Tongue (tissue), 2 donors: ENCODE data around the gene KIFAP3. TPM values are rescaled to one million over a fixed set of nuclear protein-coding genes. Genes with fewer than 3 reads are reported as not detected.
A peak's percentile ranks its signal among the peaks of the same experiment; 100 is the strongest.

Experiments used
- DNase-seq: peaks from one replicate; pipeline ENCODE4 v3.0.0-alpha.2; 2015
- total RNA-seq: library from RNA; depleted of rRNA; stranded (reverse); fragments of >200 nt; gene quantifications from one replicate; pipeline ENCODE4 v1.2.3, GENCODE V29; 2014

The KIFAP3 gene
- total RNA-seq, 1 donor from 2014 or later = 58.2 TPM

DNA sequence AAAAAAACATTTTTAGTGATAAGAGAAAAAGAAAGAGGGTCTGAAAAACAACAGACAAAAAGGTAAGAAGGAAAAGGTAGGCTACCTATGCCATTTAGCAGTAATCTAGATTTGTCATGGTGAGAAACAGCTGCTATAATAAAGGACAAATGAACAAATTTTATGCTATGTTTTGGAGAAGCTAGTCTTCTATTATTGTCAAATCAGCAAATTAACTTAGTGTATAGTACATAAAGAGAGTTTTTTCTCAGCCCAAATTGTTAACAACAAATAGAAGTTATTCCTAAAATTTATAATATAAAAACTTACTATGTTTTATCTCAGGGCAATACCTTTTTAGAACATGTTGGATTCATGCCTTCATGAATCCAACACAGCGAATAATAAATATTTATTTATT lies 88.7 kb downstream of the KIFAP3 start:
- no peak for DNase-seq

DNA sequence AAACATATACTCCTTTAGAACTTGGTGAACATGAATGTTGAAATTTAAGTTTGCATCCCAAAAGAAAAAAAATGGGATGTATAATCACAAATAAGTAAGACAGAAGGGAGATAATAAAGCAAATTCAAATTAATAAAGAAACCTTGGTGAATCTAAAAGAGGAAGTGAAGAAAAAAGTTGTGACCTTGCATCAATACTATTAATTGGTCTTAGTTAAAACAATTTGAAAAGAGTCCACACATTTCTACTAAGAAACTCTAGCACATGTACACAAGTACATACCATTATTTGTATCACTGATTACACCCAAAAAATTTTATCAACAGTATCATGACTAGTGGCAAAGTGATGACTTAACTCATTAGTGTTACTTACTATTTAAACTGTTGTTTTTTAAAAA lies 100.4 kb downstream of the KIFAP3 start:
- DNase-seq = no peak

DNA sequence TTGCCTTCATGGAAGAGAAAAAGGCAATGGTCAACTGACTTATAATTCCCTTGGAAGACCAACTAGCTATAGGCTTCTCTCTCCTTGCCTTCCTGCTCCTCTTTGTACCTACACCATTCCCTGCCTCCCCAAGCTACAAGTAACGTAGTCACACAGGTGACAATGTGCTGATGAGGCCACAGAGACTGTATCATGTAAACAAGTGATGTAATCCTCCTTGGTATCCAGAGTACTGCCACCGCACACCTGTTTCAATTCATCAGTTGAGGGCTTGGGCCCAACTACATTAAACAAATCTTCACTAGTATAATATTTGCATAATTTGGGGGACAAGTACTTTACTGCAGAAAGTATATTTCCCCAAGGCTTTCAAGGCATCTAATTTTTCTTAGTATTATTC lies 104.4 kb downstream of the KIFAP3 start:
- DNase-seq = peak; percentile 14

DNA sequence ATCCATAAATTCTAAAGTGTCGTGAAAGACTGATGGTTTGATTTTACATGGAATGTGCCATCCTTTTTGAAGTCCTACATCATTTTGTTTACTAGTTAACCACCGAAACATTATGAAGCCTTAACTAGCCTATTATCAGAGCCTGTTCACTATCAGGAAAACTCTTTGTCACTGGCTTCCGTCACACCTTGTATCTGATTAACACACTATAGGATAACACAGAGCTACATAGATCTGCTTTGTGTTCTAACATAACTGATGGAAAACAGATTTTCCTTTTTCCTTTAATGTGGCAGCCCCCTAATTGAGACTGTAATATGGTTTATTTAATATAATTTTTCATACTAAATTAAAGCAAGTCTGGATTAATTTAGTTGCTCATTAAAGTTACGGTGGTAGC lies 106.3 kb downstream of the KIFAP3 start:
- DNase-seq = no peak

DNA sequence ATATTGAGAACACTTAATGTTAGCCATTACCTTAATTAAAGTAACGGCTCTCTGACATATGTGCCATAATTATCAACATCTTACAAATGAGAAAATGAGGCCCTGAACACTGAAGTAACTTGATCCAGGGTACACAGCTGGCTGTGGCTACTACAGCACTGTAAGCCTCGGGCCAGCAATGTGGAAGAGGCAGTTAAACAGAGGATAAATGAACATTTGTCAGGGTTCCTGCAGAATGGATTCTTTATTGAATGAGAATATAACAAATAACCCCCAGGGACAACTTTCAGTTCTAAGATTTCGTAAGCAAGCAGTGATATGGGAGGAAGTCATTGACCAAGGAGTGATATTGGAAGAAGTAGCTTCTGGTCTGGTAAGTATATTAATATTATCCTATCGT lies 110.3 kb downstream of the KIFAP3 start:
- DNase-seq = no peak

DNA sequence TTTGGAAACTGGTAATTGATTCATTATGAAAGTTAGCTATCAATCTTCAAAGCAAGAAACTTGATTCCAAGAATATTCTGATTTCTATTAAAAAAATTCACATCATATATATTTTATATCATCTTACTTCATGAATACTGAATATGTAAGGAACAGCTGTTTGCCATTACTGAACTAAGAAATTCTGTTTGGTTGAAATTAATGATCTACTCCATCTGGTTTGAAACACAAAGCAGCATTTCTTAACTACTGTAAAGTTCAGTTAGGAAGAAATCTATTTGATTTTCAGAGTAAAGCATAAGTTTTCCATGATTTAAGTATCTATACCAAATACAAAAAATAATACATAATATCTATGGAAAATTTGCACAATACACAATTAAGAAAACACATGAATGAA lies 114.8 kb downstream of the KIFAP3 start:
- no peak for DNase-seq

DNA sequence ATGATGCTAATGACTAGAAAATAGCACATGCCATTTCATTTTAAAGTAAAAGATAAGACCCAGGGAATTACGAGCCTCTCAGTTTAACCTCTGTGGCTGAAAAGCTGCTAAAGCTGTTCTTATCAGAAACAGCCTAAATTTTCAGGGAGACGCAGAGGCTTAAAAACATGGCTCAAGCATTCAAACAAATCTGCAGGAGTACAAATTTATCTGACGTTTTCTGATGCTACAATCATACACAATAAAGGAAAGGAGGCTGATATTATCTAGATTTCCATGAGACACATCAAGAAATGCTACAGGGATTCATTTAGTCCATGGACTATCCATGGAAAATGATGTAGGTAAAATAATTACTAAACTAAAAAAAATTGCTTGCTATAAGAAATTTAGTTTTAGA lies 115.5 kb downstream of the KIFAP3 start:
- no peak for DNase-seq

DNA sequence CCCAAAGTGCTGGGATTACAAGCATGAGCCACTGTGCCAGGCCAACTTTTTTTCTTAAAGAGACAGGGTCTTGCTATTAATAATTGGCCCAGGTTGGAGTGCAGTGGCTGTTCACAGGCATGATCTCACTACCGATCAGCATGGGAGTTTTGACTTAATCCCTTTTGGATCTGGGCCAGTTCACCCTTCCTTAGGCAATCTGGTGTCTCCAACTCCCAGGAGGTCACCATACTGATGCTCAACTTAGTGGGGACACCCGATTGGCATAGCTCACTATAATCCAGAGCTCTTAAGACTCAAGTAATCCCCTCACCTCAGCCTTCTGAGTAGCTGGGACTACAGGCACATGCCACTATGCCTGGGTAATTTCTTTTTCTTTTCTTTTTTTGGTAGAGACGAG lies 116.6 kb downstream of the KIFAP3 start:
- DNase-seq = no peak

DNA sequence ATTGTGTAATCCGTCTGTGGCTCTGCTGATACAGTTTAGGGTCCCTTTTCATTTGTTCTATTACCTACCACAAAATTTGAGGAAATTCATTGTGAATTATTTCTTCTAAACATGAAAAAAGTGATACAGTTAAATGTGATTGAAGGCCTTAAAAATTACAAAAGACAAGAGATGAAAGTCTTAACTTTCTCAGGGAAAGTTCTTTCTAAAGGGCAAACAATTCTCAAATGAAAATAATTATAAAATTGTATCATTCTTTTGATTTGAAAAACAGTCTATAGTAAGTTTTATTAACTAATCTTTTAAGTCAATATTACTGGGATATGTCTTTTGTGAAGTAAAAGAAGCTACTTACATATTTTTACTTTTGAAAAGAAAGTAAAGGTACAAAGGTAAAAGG lies 123.4 kb downstream of the KIFAP3 start:
- no peak for DNase-seq

DNA sequence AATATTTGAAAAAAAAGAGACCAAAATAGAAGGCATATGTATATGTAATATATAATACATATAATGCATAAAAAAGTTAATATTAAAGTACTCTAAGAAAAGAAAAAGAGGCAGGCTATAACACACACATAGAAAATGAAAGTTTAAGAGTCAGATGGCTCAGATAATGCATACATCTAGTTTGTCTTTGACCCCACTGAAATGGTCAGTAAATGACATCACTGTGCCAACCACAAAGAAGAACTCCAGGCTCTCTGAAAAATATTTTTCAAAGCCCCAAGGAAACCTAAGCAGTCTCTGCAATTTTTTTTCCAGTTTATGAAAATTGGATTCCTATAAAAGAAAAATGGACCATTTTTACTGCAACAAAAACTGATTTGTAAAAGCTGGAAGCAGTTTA lies 125.4 kb downstream of the KIFAP3 start:
- no peak for DNase-seq

DNA sequence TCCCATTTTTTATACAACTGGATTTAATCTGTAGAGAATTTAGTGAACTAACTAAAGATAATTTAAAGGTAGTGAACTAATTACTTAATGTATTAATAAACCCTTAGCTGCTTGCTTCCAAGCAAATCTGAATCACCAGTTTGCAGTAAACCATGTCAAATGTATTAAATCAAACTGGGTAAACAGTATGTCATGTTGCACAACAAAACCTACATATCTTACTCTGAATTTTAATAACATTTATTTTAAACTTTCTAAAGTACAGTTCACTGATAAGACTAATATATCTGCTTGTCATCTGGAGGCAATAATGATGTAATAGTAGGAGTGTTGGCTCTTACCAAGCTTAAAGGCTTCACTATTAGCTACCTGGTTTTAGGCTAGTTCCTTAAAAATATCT lies 128.3 kb downstream of the KIFAP3 start:
- no peak for DNase-seq

DNA sequence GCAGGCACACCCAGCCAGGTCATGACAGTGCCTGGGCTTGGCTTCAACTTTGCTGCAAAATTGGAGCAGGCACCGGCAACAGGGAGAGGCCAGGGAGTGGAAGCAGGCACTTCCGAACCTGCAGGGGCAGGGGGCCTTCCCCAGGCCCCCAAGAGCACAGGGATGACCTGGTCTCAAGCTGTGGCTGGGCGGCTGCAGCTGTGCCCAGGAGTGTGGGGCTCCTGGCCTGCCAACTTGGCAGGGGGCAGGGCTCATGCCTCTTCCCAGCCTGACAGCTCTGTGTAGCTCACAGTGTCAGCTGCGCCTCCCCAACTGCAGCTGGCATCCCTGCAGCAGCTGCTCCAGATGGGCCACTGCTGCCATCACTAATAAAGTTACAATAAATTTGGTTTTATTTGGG lies 129.3 kb downstream of the KIFAP3 start:
- peak; percentile 62 for DNase-seq

DNA sequence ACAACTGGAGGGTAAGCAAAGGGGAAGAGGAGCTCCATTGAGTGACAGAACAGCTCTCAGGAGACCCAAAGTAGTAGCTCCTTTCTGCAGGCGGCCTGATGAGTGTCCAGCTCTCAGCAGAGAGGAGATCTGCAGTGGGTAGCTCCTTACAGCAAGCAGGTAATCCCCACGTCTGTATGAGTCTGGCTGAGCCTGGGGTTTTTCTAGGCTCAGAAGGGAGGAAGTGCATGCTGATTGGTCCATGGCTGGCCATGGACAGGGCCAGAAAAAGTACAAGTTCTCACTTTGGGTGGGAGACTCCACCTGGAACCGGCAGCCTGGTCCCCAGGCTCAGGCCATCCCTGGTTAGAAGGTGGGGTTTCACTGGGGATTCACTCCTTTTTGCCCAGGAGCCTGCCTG lies 129.9 kb downstream of the KIFAP3 start:
- no peak for DNase-seq

DNA sequence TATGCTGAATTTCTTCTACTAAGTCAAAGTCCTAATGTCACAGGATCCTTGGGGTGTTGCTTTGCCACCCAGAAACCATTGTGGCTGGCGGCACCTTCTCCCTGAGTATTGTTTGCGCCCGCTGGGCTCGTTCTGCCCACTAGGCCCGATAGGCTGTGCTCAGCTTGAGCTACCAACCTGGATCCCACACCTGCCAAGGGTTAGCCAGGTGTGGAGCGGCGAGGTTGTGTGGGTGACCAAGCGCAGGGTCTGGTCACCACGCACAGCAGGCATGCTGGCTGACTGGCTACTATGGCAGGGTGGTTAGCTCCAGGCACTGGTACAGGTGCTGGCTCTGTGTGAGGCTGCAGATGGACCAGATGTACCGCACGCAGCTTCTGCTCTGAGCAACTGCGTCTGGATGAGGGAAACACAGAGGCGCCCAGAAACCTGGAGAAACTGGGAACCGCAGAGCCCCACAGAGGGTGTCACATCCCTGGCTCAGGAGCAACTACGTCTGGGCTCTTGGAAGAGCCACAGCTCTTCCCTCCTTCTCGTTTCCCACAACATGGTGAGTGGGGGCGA lies 130.4 kb downstream of the KIFAP3 start:
- no peak for DNase-seq

DNA sequence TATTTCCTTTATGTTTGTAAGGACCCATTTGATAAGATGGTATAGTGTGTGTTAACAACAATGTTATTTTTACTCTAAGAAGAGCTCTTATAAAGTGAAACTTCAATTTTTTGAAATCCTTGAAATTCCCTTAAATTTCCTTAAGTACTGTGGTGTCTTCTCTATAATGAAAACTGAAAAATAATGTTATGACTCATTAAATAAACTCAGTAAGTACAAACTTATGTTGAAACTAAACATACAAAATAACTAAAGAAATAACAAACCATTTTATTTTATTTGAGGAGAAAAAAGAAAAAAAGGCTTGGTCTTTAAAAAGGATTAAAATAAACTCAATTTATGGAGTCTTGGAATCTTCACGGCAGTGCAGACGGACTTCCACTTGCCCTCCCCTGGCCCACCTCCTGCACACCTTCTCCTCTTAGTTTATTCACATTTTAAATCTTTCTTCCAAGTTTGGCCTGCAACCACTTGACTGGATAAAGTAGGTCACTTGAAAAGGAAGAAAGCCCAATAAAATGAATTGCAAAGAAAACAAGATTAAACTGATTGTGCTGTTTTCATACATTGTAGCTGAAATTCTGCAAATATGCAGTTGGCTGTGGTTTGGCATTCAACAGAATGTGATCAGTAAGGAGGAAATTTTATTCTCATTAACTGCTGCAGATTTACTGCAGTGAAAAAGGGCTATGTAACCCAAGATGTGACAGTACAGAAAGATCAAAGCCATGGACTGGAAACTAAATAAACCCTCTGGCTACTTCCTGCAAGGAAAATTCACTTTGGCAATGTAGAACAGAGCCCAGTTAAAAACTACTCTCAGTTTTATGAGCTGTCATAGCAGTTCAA lies 132.3 kb downstream of the KIFAP3 start:
- peak; percentile 27 for DNase-seq

DNA sequence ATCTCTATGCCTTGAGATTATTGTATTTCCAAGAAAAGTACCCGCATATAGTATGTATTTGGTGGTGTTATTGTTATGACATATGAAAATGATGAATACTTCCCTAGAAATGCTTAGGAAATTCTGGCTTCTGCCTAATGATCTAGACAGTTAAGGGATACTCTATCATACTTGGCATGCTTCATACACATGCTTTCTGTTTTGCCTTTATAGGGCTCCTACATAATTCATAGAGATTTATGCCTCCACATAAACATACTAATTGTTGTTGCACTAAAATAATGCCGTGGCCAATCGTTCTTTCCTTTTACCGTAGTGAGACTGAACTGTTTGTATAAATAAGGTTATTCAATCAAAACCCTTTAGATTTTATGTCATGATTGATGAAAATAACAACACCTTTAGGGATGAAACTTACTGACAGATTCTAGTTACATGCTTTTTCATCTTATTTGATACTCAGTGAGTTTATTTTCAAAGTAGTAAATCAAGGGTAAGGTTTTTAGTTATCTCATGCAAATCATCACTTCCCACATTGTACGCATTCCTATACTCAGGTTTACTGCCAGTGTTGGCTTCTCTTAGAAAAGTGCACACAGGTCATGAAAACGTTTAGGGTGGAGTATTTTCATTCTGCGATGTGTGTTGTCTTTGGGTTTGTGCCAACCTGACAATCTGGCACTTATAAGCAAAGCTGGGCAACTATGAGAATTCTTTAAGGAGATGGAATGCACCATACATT lies 140.3 kb downstream of the KIFAP3 start:
- peak; percentile 28 for DNase-seq

DNA sequence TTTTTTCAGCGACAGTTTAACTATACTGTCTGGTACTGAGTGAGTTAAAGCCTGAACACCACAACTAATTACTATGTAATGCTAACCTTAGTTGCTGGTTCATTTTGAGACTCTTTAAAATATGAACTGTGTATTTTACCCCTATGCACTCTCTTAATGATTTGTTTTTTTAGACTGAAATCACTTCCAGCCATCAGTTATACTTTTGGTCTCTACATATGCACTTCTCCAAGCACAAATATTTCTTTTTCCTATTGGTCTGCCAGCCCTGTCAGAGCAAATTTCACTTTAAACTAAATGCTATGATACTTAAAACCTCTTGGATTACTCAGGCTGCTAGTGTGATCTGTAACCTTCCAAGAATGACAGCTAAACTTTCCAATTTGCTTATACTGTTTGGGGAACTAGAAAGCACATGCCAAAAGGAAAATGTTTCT lies 142.7 kb downstream of the KIFAP3 start:
- DNase-seq = peak; percentile 82

DNA sequence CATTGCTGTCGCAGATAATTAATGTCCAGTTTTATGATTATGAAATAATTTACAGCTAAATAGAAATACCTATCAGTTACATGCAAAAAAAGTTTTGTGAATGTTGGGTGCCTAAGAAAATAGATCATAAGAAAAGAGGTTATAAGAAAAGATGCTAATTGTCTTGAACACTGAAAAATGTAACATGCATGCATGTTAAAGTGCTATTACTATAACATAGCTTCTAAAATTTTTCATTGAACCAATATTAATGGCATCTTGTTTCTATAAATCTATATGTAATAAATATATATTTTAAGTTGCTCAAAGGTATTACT lies 145.3 kb downstream of the KIFAP3 start:
- DNase-seq = no peak

DNA sequence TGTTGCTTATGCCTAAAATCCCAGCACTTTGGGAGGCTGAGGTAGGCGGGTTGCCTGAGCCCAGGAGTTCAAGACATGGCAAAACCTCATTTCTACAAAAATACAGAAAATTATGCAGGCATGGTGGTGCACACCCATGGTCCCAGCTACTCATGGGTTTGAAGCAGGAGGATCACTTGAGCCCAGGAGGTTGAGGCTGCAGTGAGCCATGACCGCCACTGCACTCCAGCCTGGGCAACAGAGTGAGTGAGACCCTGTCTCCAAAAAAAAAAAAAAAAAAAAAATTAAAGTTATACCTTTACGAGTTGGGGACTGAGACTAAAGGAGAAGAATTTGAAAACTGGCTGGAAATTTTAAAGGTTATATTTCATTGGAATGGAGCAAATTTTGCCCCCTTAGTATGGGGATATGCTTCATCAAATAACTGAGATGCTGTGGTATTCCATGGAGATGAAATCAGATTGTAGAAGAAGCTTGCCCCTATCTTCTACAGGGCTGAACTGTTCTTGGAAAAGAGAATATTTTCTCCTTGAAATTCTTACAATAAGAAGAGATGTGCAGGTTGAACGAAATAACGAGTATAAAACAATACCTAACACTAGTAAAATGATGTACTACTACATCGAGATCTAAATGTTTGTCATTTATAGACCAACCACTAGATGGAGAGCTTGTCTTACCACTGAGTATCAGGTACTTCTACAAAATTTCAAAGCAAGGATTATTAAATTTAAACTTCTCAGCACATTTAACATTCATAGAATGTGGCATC lies 145.9 kb downstream of the KIFAP3 start:
- peak; percentile 68 for DNase-seq

DNA sequence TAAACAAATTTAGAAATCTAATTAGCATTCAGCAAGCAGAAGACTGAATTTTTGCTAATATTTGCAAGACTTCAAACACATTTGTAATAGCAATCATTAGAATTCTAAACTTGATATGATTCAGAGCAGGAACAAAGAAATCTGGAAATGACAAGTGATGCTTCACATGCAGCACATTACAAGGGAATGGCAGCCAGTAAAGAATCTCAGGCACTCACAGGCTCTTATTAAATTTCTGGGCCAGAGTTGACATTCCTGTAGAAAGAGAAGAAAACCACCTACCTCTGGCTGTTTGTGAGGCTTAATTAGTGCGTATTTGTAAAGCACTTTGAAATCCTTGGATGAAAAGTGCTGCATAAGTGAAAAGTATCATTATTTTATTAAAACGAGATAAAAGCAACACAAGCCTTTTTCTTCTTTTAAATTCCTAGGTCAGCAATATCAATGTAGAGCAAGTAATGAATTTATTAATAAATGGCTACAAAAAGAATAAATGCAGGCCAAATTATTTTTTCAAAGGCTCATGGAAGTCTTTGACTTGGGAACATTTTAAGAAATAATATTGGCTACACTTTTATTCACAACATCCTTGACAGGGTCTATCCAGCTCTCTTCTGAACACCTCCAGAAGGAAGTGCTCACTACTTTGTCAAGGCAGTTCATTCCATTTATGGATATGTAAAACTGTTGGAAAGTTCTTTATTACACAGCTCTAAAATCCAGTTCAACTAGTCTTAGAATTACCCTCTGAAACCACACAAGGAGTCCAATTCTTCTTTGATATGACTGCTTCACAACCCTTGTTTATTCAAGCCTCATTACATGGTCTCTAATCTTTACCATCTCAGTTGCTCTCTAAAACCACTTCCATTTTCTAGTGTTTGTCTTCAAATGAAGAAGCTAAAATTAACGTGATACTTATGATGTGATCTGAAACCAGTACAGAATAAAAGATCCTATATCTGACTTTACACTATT lies 148.7 kb downstream of the KIFAP3 start:
- no peak for DNase-seq

DNA sequence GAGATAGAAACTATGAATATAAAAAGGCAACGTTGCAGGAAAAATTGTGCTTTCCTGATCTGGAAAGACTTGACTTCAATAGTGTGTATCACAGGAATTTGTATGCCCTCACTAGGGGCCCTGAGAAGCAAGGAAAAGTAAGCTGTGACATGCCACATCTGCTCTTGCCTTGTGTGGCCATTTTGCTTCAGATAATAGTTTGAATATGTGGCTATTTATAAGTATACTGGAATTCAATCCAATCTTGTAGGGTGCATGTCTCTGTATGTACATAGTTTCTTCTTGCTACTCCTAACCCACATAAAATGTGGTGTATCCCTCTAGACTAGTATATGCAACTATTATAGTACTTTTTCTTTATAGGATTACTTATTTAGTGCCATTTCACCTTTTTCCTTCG lies 149.7 kb downstream of the KIFAP3 start:
- no peak for DNase-seq

DNA sequence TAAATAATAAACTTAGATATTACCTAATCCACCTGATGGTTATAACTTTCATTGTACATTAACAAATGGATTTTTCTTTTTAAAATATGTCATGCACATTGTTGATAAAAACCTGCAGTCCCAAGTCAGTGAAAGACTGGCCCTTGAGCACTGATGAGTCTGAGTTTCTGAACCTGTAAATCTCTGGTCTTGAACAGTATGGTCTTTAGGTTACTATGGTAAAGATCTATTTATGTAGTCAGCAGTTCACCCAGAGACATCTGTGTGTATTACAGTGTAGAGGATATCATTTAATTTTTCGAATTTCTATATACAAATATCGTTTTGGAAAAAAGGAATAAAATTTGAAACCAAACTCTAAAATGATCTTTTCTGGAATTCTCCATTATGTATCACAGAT lies 150.4 kb downstream of the KIFAP3 start:
- DNase-seq = no peak
